Measurements from ENCODE around the gene FBXW7.

The FBXW7 gene

DNA sequence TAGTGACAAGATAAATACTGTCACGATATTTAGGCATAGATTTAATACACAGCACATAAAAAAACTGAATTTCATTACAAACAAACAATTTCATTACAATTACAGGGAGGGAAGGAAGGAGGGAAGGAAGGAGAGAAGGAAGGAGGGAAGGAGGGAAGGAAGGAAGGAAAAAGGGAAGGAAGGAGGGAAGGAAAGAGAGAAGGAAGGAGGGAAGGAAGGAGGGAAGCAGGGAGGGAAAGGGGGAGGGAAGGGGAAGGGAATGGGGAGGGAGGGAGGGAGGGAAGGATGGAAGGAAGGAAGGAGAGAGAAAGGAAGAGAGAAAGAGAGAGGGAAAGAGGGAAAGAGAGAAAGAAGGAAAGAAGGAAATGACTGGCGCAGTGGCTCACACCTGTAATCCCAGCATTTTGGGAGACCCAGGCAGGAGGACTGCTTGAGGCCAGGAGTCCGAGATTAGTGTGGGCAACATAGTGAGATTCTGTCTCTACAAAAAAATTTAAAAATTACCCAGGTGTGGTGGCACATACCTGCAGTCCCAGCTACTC, 64.6 kb downstream of the FBXW7 start:
- no peak for DNase-seq (ENCODE audit: low read depth, low spot score)

DNA sequence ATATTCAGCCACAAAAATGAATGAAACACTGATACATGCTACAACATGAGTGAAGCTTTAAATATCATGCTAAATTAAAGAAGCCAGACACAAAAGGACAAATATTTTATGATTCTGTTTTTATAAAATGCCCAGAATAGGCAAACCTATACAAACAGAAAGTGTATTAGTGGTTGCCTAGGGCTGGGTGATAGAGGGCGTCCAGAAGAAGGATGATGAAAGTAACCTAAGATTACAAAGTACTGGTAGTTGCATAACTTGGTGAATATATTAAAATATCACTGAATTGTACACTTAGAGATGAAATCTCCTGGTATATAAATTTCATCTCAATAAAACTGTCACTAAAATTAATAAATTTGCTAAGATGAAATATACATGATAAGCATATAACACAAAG, 67.5 kb downstream of the FBXW7 start:
- DNase-seq (ENCODE audit: low read depth, low spot score): no peak

DNA sequence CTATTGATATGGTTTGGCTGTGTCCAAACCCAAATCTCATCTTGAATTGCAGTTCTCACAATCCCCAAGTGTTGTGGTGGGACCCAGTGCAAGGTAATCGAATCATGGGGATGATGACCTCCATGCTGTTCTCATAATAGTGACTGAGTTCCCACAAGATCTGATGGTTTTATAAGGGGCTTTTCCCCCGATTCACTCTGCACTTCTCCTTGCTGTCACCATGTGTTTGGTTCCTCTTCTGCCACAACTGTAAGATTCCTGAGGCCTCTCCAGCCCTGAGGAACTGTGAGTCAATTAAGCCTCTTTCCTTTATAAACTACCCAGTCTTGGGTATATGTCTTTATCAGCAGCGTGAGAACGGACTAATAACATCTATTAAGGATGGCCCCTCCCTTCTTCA, 68.8 kb downstream of the FBXW7 start:
- DNase-seq (ENCODE audit: low read depth, low spot score): no peak

DNA sequence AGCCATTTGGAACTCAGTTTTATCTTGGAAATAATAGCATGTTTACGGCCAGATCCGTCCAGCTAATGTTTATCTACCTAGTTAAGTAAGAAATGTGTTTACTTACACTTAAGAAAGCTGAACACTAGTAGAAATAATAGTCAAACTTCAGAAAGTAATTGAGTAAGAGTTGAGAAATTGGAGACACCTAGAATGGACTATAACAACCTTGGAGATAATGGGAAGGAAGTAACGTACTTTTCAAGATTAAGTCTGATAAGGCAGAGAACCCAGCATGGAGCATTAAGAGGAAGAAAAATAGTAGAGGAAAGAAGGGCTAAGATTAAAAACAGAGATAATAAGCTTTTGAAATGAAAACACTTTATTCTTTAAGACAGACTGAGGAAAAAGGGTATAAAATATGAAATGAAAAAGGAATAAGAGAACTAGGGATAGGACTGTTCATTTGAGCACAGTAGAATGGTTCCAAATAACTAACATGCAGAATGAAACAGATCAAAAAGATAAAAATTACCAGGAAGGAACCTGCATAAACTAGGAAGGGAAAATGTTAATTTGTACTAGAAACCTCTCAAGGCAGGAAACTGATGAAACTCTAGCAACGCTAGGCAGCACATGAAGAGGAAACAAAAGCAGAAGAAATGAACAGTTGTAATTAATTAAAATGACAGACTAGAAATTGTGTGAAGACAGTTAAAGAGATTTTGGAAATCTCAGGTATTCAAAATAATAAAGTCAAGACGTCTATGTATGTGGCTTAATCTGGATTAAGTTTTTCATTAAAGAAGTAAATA, 71.7 kb downstream of the FBXW7 start:
- DNase-seq (ENCODE audit: low read depth, low spot score): no peak

DNA sequence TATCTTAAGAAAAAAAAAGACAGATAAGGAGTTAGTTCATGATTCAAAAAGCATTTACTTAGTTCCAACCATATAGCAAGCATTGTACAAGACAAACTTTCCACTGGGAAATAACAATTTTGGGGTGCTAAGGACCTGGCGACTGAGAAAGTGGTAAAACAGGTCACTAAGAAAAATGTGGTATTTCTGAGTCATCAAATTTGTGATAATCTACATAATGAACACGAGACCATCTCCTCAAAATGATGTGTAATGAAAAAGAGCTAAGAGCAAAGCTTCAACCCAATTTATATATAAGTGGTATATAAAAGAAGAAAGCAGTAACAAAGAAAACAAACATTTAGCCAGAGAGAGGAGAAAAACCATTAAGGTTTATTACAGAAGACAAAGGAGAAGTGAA, 72.3 kb downstream of the FBXW7 start:
- no peak for DNase-seq (ENCODE audit: low read depth, low spot score)

DNA sequence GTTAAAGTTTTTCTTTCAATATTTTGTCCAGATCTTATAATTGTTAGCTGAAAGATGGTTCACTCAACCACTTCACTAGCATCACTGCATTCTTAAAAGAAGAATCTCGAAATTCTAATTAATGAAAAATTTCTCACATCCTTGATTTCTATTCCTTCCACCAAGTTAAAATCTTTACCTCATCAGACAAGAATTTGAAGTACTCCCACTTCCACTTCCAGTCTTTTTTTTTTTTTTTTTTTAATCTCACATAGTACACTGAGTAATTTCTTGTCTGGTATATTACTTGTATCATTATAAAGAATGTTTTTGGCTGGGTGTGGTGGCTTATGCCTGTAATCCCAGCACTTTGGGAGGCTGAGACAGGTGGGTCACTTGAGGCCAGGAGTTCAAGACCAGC, 73.2 kb downstream of the FBXW7 start:
- DNase-seq (ENCODE audit: low read depth, low spot score): no peak

DNA sequence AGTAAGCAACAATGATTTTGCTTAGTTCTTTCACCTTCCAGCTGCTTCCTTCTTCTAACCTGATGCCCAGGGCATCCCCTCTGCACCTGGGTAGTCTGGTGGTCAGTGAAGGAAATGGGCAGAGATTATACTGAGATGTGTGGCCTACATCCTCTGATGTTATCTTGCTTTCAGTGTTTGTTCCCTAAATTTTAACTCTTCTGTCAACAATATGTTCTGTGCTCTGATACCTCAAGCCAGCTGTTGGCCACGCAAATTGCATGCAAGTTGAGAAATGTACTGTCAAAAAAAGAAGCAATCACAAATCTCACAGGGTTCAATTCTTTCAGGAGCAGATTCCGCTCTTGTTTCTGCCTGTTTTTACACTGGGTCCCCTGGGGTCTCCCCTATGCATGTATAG, 73.8 kb downstream of the FBXW7 start:
- DNase-seq (ENCODE audit: low read depth, low spot score): no peak

DNA sequence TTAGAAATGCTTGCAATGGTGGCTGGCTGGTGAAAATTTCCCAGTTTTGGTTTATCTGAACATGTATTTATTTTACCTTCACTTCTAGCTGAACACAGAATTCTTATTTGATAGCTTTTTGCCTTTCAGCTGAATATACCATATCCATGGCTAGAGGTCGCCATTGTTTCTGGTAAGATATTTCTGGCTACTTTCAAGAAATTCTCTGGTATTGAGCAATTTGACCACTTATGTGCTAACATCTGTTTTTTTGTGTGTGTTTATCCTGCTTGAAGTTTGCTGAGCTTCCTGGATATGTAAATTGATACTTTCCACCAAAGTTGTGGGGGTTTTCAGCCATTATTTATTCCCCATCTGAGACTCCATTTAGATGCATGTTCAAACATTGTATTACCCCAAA, 75.4 kb downstream of the FBXW7 start:
- peak; percentile 35 for DNase-seq (ENCODE audit: low read depth, low spot score)

DNA sequence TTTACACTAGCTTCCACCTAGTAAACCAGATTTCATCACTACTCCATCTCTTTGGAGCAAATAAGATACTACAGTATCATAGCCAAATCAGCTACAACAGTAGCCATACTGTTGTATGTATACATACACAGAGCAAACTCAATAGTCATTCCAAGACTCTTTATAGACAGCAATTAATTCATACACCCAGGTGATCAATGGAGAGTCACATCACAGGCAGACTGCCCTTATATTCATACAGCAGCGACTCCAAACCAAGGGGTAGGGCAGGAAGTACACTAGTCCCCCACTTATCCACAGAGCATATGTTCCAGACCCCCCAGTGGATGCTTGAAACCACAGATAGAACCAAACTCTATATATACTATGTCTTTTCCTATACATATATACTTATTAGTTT, 76.6 kb downstream of the FBXW7 start:
- DNase-seq (ENCODE audit: low read depth, low spot score): no peak

DNA sequence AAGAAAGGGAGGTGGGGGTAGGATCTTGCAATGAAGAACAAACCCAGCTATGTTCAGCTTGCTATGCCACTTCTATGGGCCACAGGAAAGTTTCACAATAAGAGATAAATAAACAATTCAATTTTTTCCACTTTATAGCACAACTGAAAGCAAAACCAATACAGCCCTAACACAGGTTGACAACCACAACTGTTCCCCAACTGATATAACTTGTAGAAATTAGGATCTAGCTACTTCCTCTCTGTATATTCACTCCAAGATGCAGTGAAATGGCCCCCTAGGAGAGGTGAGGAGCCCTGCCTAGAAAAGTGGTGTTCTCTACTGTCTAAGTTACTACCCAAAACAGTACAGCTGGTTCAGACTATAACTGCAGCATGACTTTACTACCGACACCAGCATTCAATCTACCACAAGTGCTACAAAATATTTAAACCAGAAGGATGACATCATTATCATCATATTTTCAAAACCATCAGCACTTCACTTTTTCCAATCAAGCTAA, 77.0 kb downstream of the FBXW7 start:
- no peak for DNase-seq (ENCODE audit: low read depth, low spot score)

DNA sequence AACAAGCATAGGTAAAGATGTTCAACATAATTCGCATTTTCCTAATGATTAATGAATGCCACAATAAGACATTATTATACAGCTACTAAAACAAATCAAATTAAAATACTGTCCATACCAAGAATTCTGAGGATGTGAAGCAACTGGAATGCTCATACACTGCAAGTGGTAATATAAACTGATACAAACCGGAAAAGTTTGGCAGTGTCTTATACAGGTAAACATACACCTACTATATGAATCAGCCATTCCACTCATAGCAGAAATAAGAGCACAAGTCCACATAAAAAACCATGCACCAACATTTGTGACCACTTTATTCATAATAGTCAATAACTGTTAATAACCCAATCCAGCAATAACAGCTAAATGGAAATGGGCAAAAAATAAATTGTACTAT, 79.3 kb downstream of the FBXW7 start:
- DNase-seq (ENCODE audit: low read depth, low spot score): no peak

DNA sequence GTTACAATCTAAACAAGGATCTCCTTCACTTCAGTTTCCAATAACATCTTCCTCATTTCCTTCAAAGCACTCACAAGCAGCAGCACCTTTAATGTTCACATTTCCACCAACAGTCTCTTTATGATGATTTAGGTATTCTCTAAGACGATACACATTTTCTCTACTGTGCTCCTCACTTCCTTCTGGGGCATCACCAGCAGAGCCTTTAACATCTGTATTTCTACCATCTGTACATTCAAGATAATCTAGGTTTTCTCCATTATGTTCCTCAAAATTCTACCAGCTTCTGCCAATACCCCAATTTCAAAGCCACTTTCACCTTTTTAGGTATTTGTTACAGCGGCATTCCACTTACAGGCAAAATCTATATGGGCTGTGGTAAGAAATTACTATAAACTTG, 80.6 kb downstream of the FBXW7 start:
- no peak for DNase-seq (ENCODE audit: low read depth, low spot score)

DNA sequence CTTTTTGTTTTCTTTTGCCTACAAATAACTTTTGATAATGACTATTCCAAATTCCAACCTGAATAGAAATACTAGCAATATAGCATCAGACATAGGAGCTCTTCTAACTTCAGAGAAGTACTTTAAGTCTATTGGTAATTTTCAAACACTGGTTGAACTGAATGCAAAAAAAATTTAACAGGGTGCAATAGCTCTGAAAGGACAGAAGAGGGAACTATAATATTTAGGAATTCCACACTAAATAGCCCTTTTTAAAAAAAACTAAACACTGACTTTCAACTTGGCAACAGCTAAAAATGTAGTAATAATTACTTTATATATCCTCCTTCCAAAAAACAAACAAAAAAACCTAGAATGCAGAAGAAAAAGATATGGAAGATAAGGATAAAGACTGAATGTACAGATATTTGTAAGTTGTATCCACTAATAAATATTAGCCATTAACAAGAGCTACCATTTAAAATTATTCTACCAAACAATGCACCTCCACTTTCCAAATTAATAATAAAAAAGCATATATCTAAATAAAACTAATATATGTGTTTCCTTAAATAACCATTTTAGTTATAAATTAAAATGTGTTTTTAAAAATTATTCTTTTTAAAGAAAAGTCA, 81.4 kb downstream of the FBXW7 start:
- no peak for DNase-seq (ENCODE audit: low read depth, low spot score)

DNA sequence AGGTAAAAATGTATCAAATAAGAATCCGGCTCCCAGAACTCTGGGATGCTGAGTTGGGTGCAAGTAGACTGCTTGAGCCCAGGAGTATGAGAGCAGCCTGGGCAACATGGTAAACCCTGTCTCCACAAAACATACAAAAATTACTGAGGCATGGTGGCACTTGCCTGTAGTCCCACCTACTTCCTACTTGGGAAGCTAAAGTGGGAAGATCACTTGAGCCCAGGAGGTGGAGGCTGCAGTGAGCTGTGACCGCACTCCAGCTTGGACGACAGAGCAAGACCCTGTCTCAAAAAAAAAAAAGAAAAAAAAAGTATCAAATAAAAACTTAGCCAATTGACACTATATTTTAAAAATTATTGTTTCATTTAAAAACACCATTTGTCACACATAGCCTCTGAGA, 84.4 kb downstream of the FBXW7 start:
- no peak for DNase-seq (ENCODE audit: low read depth, low spot score)

DNA sequence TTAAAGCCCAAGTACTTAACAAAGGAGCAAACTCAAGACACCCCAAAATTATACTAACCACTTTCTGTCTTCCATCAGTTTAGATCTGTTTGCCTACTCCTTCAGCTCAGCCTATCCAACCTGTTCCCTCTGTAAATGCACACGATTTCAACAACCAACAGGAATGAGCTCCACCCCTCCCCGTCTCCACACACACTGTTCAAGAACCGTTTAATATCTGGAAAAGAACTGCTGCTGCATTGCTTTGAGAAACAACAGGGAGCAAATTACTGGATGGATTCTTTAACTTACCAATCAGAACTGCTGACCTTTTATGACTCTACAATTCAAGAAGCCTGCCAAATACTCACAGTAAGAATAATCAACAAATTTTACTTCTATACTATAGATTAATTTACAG, 87.0 kb downstream of the FBXW7 start:
- DNase-seq (ENCODE audit: low read depth, low spot score): no peak

DNA sequence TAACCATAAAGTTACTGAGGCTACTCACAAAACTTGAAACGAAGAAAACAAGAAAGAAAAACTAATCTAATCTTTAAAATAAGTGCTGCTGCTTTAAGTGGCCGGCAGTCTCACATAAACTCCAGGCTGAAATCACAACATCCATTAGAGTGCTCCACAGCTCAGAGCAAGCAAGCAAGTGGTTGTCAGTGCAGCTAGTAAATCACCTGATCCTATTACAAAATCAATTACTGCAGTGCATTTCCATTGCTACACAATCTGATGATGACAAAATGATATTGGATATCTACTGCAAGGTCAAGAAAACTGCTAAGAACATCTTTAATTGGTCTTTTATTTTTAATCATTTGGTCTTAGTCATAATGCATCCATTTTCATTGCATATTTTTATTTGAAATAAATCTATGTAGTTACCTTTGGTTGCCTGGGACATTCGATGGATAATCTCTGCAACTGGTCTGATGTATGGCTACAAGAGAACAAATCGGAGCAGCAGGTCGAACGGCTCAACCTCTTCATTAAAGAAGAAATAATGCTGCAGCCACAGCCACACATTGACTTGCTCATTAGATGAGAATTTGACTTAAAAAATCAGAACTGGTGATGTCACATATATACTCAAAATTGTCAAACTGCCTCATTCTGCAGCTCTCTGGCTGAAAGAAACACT, 87.7 kb downstream of the FBXW7 start:
- no peak for DNase-seq (ENCODE audit: low read depth, low spot score)

DNA sequence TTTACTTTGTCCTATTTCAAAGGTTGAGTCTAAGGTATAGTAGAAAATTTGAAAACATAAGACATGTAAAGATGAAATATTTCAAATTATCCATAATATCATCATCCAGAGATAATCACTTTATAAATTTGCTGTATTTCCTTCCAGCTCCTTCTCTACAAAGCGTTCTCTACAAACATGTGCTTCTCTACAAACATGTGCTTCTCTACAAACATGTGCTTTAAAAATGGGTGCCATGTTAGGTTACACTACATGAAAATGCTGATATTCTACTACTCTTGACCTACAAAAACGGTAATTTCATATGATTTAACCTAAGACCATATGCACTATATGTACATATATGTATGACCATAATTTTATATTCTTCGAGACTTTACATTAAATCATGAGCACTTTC, 92.0 kb downstream of the FBXW7 start:
- DNase-seq (ENCODE audit: low read depth, low spot score): no peak

DNA sequence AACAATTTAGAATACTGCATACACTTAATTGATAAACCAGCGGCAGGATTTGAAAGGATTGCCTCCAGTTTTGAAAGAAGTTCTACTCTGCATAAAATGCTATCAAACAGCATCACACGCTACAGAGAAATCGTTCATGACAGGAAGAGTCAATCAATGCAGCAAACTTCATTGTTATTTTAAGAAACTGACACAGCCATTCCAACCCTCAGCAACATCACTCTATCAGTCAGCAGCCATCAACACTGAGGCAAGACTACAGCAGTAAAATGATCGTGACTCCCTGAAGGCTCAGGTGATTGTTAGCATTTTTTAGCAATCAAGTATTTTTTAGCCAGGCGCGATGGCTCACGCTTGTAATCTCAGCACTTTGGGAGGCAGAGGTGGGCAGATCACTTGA, 98.3 kb downstream of the FBXW7 start:
- DNase-seq (ENCODE audit: low read depth, low spot score): no peak

DNA sequence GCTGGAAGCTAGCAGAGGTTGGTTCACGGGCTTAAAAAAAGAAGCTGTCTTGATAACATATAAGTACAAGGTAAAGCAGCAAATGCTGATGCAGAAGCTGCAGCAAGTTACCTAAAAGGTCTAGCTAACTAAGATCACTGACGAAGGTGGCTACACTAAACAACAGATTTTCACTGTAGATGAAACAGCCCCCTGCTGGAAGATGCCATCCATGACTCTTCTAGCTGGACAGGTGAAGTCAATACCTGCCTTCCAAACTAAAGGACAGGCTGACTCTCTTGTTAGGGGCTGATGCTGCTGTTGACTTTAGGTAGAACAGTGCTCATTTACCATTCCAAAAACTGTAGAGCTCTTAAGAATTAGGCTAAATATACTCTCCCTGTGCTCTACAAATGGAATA, 99.5 kb downstream of the FBXW7 start:
- no peak for DNase-seq (ENCODE audit: low read depth, low spot score)

DNA sequence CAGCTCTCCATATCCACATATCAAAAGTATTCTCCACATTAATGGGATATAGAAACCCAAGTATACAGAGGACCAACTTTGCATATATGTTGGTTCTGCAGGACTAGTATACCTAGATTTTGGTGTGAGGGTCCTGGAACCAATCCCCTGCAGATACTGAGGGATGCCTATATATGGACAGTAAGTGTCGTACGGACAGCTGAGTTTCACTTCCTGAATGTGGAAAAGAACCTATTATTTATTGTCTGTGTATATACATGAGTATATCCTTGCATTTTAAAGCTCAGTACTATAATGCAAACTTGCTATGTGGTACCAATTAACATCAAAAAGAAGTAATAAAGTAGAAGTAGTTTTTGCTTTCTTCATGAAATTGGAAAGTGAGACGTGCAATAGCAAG, 101.9 kb downstream of the FBXW7 start:
- no peak for DNase-seq (ENCODE audit: low read depth, low spot score)

DNA sequence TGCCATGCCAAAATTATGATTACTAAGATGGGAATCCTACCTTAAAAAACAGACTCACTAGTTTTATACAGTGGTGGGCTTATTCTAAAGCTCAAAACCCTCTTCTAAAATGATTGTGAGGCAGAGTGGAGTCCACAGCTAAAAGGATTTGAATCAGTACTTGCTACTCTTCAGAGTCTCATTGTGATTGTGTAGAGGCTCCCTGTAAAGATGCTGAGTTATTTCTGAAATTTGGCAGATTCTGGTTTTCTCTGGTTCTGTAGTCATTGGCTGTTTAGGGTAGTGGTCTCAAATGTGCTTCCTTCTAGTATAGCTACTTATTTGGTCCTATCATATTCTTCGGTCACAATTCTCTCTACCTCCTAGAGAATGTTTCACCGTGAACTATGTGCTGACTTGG, 104.1 kb downstream of the FBXW7 start:
- no peak for DNase-seq (ENCODE audit: low read depth, low spot score)

DNA sequence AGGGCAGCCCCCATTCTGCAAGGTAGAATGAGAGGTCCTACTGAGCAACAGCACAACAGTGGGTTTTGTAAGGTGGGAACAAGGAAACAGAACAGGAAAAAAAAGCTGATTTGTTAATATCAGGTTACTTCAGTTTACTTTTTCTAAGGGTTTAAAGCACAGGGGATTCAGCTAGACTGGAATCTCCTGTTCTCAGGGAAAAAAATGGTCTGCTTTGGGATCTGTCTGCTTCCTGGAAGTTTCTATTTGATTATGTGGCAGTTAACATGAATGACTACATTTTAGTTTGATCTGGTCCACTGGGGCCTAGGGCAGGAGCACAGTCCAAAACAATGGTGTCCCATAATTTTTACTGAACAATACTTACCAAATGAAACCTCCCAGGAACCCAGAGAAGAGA, 104.6 kb downstream of the FBXW7 start:
- DNase-seq (ENCODE audit: low read depth, low spot score): no peak

DNA sequence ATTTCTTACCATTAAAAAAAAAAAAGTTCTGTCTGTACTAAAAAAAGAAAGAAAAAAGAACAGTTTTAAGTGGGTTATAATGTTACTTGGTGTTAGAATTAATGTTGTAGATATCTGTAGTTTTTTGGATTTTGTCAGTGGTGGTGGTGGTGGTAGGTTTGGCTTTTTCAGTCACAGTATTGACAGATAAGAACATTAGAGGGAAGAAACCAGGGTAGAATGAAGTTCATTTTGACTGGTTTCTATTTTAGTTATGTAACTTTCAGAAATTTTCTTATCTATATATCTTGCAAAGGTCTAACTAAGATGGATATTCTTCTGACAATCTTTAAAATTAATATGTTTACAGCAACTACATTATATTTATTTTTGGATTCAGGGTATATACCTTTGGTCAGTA, 105.4 kb downstream of the FBXW7 start:
- no peak for DNase-seq (ENCODE audit: low read depth, low spot score)

Measured in smooth muscle cell of the brain vasculature (primary cell).